Measurements from ENCODE around the gene OR4C45.
A peak's percentile ranks its signal among the peaks of the same experiment; 100 is the strongest.
"Not testable (repeated sequence)": the region's sequence is repeated elsewhere in the genome, so short reads cannot be mapped to it uniquely, and the experiment has no call there.

The OR4C45 gene

DNA sequence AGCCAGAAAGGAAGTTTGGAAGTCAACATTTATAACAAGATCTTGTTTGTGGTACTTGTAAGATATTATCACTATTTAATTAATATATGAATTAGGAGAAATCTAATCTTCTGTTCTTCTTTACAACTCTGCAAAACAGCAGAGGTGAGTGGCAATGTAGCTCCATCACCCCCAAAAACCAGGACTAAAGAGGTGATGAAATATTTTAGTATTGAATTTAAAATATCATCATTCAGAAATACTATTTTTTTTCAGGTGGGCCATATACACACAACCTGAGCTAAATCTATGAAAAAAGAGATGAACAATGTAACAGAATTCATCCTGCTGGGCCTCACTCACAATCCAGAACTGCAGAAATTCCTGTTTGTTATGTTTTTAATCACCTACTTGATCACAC lies at the start of gene OR4C45:
Gene OR4C45, plus strand, starts transcription at position 301 of the 400 bp plus-strand sequence.
- DNase-seq: no peak

DNA sequence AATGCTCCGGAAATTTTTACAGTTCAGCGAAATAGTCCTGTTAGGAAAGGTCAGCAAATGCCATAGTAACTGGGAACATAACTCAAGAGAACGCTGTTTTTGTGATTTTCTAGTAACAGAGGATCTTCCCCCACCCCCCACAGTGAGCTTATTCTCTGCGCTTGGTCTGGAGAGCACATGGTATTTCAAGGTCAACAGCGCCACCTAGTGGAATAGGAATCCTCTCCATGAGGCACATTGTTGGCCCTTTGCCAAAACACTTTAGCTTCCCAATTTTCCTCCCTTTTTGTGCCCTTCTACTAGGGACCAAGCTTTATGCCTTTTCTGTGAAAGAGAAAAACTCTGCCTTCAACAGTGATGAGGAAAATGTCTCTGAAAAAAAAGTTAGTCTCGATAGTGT lies 37.1 kb upstream of the OR4C45 start:
- DNase-seq: peak; percentile 15

DNA sequence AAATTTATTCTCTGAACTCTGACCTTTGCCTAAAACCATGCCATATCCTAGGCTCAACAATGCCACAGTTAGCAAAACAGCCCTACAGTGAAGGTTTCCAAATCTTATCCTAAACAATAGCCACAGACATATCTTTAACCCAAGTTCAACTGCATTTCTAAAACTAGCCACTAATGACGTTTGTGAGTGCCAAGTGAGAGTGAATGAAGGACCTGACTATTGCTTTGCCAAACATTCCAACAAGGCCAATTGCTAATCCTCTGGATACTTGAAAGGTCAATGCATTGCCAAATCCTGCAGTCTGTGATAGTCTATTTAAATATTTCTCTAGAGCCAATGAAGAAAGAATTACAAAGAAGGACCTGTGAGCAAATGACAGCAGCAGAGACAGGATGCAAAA lies 2.5 kb upstream of the OR4C45 start:
- no peak for DNase-seq

DNA sequence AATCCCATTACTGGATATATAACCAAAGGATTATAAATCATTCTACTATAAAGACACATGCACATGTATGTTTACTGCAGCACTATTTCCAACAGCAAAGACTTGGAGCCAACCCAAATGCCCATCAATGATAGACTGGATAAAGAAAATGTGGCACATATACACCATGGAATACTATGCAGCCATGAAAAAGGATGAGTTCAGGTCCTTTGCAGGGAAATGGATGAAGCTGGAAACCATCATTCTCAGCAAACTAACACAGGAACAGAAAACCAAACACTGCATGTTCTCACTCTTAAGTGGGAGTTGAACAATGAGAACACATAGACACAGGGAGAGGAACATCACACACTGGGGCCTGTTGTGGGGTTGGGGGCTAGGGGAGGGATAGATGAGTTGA lies 3.6 kb downstream of the OR4C45 start:
- not testable (repeated sequence) for DNase-seq

DNA sequence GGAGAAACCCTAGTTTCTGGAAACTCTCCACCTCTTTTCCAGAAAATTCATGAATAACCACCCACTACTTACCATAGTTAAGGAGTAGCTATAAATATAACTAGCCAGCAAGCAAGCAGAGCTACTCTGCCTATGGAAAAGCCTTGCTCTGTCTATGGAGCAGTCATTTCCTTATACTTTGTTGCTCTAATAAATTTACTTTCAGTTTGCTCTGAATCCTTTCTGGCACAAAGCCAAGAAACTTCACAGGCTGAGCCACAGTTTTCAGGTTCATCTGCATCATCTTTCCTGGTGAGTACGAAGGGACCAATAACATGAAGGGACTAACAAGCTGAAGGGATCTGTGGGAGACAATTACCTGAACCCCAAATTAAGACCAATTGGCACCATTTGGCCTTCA lies 4.6 kb downstream of the OR4C45 start:
- no peak for DNase-seq

DNA sequence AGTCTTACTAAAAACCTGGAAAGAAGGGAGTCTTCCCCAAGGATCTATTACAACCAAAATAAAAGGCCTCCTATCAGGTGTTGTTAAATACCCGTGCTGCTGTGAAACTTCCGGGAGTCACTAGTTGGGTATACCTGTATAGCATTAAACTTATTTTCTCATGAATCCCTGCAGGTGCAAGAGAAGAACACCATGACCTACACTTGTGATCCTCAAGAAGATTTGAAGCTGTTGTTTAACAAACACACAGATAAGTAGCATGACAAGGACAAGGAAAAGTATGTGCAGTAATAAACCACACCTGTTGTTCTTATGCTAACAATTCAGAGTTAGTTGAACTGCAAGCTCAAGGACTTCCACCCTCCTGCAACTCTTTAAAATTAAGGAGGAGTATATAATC lies 12.0 kb downstream of the OR4C45 start:
- DNase-seq: no peak

DNA sequence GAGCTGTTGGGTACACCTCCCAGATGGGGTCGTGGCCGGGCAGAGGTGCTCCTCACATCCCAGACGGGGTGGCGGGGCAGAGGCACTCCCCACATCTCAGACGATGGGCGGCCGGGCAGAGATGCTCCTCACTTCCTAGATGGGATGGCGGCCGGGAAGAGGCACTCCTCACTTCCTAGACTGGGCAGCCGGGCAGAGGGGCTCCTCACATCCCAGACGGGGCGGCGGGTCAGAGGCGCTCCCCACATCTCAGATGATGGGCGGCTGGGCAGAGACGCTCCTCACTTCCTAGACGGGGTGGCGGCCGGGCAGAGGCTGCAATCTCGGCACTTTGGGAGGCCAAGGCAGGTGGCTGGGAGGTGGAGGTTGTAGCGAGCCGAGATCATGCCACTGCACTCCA lies 30.4 kb downstream of the OR4C45 start:
- not testable (repeated sequence) for DNase-seq

DNA sequence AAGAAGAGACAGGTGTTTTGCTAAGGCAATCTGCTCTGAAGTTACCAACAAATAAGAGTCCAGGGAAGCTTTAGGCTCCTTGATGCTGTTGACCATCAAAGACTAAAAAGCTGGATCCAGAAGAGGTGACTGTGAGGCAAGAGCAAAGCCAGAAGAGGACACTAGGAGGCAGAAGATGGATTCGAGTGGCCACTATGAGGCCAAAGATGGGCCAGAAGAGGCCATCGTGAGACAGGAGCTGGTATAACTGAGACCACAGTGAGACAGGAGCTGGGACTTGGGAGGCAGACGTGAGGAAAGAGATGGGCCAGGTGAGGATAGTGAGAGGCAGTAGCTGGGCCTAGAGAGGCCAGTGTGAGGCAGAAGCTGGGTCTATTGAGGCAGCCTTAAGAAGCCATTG lies 37.7 kb downstream of the OR4C45 start:
- DNase-seq: no peak

DNA sequence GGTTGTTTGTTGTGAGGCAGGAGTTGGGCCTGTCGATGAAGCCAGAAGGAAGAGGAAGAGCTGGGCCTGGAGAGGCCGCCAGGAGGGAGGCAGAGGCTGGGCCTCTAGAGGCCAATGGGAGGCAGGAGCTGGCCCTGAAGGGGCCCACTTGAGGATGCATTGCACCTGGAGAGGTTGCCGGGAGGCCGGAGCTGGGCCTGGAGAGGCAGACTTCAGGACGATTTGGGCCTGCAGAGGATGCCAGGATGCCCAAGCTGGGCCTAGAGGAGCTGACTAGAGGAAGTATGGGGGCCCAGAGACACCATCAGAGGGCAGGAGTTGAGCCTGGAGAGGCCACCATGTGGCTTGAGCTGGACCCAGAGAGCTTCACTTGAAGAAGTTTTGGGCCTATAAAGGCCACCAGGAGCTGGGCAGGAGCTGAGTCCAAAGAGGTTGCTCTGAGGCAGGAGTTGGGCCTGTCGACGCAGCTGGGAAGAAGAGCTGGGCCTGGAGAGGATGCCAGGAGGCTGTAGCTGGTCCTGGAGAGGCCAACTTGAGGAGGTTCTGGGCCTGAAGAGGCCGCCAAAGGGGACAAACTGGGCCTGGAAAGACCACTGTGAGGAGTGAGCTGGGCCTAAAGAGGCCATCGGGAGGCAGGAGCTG lies 39.0 kb downstream of the OR4C45 start:
- no peak for DNase-seq

DNA sequence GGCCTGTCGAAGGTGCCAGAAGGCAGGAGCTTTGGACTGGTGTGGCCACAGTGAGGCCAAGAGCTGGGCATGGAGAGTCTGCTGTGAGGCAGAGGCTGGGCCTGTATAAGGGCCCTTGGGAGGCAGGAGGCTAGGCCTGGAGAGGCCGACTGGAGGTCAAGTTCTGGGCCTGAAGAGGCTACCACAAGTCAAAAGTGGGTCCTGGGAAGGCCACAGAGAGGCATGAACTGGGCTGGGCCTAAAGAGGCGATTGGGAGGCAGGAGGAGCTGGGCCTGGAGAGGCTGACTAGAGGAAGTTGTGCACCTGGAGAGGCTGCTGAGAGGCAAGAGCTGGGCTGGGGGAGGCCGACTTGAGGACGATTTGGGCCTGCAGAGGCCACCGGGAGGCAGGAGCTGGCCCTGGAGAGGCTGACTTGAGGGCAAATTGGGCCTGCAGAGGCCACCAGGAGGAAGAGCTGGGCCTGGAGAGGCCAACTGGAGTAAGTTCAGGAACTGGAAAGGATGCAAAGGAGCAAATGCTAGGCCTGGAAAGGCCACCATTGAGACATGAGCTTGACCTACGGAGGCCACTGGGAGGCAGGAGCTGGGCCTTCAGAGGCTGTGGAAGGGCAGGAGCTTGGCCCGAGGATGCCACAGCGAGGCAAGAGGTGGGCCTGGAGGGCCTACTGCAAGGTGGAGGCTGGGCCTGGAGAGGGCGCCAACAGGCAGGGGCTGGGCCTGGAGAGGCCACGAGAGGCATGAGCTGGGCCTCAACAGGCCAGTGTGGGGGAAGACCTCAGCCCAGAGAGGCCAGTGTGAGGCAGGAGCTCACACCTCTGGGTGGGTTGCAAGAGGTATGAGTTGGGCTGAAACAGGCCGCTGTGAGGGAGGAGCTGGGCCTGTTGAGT lies 39.8 kb downstream of the OR4C45 start:
- DNase-seq: no peak

DNA sequence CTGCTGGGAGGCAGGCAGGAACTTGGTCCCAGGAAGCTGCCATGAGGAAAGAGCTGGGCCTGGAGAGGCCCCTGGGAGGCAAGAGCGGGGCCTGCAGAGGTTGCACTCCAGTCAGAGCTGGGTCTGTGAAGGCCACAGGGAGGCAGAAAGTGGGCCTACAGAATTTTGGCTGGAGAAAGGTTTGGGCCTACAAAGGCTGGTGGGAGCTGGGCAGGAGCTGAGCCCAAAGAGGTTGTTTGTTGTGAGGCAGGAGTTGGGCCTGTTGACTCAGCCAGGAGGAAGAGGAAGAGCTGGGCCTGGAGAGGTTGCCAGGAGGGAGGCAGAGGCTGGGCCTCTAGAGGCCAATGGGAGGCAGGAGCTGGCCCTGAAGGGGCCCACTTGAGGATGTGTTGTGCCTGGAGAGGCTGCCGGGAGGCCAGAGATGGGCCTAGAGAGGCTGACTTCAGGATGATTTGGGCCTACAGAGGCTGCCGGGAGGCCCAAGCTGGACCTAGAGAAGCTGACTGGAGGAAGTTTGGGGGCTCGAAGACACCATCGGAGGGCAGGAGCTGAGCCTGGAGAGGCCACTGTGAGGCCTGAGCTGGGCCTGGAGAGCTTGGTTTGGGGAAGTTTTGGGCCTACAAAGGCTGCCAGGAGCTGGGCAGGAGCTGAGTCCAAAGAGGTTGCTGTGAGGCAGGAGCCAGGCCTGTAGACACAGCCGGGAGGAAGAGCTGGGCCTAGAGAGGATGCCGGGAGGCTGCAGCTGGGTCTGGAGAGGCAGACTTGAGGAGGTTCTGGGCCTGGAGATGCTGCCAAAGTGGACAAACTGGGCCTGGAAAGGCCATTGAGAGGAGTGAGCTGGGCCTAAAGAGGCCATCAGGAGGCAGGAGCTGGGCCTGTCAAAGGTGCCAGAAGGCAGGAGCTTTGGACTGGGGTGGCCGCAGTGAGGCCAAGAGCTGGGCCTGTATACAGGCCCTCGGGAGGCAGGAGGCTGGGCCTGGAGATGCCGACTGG lies 40.7 kb downstream of the OR4C45 start:
- DNase-seq: no peak

DNA sequence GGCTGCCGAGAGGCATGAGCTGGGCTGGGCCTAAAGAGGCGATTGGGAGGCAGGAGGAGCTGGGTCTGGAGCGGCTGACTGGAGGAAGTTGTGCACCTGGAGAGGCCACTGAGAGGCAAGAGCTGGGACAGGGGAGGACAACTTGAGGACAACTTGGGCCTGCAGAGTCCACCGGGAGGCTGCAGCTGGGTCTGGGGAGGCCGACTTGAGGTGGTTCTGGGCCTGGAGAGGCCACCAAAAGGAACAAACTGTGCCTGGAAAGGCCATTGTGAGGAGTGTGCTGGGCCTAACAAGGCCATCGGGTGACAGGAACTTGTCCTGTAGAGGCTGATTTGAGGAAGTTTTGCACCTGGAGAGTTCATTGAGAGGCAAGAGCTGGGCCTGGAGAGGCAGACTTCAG lies 41.5 kb downstream of the OR4C45 start:
- no peak for DNase-seq

DNA sequence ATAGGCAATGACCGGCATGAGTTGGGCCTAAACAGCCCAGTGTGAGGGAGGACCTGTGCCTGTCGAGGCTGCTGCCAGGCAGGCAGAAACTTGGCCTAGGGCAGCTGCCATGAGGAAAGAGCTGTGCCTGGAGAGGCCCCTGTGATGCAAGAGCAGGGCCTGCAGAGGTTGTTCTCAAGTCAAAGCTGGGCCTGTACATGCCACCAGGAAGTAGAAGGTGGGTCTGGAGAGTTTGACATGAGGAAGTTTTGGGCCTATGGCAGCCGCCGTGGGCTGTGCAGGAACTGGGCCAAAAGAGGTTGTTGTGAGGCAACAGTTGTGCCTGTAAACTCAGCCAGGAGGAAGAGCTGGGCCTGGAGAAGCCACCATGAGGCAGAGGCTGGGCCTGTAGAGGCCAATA lies 43.2 kb downstream of the OR4C45 start:
- no peak for DNase-seq

DNA sequence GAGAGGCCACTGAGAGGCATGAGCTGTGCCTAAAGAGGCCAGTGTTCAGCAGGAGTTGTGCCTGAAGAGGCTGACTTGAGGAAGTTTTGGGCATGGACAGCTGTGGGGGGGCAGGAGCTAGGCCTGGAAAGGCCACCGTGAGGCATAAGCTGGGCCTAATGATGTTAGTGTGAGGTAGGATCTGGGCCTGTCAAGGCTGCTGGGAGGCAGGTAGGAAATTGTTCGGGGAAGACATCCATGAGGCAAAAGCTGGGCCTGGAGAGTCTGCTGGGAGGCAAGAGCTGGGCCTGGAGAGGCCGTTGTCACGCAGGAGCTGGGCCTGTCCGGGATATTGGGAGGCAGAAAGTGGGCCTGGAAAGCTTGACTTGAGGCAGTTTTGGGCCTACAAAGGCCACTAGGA lies 44.9 kb downstream of the OR4C45 start:
- DNase-seq: no peak

DNA sequence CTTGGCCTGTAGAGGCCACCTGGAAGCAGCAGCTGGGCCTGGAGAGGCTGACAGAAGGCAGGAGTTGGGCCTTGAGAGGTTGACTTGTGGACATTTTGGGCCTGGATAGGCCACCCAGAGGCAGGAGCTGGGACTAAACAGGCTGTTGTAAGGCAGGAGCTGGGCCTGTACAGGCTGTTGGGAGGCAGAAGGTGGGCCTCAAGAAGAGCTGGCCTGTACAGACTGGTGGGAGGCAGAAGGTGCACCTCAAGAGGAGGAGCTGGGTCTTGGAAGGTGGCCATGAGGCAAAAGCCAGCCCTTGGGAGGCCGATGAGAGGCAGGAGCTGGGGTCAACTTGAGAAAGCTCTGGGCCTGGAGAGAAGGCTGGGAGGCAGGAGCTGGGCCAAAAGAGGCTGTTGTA lies 45.3 kb downstream of the OR4C45 start:
- no peak for DNase-seq

DNA sequence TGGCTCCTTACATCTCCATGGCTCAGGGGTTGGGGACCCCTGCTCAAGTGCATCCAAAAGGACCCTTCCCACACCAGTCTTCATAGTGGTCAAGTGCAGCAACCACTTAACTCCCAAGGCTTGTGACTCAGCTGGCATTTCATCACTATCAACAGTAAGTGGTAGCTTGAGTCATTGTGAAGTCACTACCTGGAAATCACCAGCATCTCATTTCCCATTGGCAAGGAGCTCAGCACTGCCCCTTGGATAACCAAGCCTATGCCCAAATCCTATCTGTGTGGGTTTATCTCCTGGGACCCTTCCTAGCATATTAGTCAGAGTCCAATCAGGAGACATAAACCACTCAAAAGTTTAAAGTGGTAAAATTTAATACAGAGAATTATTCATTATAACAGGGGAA lies 46.3 kb downstream of the OR4C45 start:
- DNase-seq: not testable (repeated sequence)

DNA sequence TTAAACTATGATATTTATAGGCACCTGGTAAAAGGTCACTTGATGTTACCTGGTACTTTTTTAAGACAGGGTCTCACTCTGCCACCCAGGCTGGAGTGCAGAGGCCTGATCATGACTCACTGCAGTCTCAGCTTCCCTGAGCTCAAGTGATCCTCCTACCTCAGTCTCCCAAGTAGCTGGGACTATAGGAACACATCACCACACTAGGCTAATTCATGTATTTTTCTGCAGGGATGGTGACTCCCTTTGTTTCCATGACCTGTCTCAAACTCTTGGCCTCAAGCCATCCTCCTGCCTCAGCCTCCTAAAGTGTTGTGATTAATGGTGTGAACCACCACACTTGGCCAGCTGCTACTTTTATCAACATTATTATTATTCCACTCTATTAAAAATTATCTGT lies 47.6 kb downstream of the OR4C45 start:
- DNase-seq: no peak
